ENCODE results near the gene INTS6.

INTS6 gene

DNA sequence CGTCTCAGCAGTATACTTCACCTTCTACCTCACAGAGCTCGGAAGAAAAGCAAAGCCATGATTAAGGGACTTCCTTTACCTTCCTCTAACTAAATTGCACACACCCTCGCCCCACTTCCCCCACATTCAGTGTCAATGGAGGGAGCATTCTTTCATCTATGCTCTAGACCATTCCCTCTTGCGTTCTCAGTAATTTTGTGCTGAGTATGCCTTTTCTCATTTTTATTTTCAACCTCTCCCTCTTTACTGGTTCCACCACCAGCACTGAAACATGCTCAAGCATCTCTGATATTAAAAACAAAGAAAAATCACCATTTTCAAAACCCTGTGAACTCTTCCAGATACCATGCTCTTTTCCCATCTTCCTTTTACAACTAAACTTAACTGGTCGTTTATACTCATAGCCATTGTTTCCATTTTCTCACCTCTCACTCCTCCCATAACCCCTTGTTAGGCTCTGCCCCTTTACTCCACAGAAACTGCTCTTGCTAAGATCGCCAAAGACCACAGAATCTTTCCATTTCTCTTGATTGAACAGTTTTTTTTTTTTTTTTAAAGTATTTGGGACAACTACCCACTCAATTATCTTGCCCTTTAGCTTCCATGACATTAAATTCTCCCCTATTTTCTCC is 81.0 kb downstream of the INTS6 start:
- no peak overlapping the region for H3K4me3 ChIP-seq
- TF ChIP-seq, protein P1, sequence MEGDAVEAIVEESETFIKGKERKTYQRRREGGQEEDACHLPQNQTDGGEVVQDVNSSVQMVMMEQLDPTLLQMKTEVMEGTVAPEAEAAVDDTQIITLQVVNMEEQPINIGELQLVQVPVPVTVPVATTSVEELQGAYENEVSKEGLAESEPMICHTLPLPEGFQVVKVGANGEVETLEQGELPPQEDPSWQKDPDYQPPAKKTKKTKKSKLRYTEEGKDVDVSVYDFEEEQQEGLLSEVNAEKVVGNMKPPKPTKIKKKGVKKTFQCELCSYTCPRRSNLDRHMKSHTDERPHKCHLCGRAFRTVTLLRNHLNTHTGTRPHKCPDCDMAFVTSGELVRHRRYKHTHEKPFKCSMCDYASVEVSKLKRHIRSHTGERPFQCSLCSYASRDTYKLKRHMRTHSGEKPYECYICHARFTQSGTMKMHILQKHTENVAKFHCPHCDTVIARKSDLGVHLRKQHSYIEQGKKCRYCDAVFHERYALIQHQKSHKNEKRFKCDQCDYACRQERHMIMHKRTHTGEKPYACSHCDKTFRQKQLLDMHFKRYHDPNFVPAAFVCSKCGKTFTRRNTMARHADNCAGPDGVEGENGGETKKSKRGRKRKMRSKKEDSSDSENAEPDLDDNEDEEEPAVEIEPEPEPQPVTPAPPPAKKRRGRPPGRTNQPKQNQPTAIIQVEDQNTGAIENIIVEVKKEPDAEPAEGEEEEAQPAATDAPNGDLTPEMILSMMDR (IDR thresholded peaks at IDR 0.05), result no peak
- DNase-seq (ENCODE audit: low spot score), result no peak
- H3K27ac ChIP-seq, result no peak overlapping the region

DNA sequence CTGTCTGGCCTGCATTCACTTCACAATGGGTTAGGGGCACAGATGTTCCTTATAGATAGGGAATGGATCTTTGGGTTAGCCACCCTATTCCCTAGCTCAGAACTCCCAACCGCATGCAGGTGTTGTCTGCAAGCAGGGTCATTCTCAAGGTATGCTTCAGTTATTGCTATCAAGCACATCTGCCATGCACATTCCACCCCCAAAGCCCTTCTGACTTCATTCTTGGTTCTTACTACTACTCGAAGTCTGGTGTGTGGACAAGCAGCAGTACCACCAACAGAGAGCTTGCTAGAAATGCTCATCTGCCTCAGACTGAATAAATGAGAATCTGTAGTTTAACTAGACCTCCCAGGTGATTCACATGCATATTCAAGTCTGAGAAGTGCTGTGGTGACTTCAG is 82.0 kb downstream of the INTS6 start:
- TF ChIP-seq, protein P1 (IDR thresholded peaks at IDR 0.05), result no peak
- H3K27ac ChIP-seq, result no peak overlapping the region
- no peak for DNase-seq (ENCODE audit: low spot score)
- no peak overlapping the region for H3K4me3 ChIP-seq

DNA sequence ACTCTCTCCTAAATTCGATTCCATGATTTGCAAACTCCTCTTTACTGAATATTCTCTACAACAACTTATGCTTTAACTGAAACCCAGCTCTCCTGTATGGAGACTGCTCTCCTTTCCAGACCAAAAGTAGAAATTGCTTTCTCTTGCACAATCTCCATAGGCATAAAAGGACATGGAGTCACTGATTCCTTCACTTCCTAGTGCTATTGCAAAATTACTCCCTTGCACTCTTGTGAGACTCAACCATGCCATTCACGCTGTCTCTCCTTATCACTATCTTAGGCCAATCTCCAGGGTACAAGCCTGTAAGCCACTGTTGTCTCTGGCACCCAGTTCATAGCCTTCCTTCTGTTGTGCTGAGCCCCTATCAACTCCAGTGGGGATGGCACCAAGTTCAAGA is 82.7 kb downstream of the INTS6 start:
- TF ChIP-seq, protein P1 (IDR thresholded peaks at IDR 0.05), result no peak
- Histone ChIP-seq H3K4me3 (no peak overlapping the region), H3K27ac (no peak overlapping the region)
- DNase-seq (ENCODE audit: low spot score), result no peak

DNA sequence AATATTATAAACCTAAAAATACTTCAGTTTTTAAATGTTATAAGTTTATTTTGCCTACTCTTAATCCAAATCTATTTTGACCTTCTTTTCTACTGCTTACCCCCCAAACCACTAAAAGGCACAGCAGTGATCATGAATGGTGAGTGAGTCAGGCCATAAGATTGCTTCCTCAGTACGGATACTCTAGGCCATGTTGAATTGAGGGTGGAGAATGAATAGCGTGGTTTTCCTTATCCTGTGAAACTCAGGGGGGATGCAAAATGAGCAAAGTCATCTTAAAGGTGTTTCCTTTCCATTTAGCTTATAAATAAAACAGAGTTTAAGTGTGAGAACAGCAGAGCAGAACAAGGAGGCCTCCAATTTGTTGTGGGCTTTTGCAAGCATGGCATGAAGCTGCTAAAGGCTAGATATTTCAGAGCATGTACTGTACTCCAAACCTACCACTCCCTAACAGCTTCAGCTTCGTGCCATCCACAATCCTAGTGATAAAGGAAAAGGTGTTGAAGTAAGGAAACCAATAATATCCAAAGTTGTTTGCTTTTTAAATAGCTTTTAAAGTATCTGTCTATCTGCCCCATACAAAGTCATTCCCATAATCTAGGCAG is 88.3 kb downstream of the INTS6 start:
- no peak overlapping the region for H3K27ac ChIP-seq
- H3K4me3 ChIP-seq, result no peak overlapping the region
- no peak for DNase-seq (ENCODE audit: low spot score)
- TF ChIP-seq, protein P1 (IDR thresholded peaks at IDR 0.05), result no peak

DNA sequence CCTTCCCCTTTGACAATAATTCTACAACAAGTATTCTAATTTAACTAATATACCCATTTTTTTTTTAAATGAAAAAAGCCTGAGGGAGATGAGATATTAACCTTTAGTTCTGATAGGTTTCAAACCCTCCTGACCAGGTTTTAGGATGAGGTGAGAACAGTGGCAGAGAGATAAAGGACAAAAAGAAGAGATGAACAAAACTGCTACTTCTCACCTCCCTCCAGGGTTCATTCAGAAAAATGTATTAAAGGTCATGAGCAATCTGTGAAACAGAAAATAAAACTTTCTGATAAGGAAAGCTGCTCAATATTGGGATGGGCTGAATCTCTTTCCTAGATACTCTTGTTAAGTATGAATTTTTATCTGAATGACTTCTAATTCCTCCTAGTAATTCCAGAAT is 89.2 kb downstream of the INTS6 start:
- TF ChIP-seq, protein P1 (IDR thresholded peaks at IDR 0.05), result no peak
- H3K4me3 ChIP-seq, result no peak overlapping the region
- DNase-seq (ENCODE audit: low spot score), result no peak
- no peak overlapping the region for H3K27ac ChIP-seq

DNA sequence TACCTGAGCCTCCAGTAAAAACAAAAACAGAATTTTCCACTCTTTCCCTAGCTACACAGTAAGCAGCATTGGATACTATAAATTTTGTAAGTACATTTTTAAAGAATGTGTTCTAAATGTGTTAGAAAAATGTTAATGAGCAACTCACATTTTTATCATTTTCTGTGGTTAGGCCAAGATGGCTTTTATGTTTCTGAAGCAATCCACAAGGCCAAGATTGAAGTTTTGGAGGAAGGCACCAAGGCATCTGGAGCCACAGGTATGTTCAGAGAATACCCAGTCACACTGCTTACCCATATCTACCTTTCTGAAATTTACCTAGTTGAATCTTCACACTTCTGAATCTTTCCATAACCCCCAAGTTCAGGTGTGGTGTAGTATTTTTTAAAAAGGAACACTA is 91.7 kb downstream of the INTS6 start:
- TF ChIP-seq, protein P1 (IDR thresholded peaks at IDR 0.05), result no peak
- DNase-seq (ENCODE audit: low spot score), result no peak
- Histone ChIP-seq H3K4me3 (no peak overlapping the region), H3K27ac (no peak overlapping the region)

DNA sequence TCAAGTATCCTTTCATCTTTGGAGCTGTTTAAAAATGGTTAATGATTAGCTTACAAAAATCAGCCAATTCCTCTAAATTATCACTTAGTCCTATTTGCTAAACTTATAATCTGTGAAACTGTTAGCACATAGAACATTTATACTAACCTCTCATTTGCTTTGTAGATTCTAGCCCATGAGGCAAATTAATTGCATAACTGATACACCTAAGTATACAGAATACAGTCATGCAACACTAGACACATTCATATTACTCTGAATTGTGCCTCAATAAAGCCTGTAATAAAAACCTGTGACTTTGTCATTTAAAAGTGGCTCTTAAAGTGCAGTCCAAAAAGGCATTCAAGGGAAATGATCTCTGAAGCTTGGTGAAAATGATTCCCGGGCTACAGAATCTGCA is 92.3 kb downstream of the INTS6 start:
- H3K4me3 ChIP-seq, result no peak overlapping the region
- no peak overlapping the region for H3K27ac ChIP-seq
- TF ChIP-seq, protein P1 (IDR thresholded peaks at IDR 0.05), result no peak
- DNase-seq (ENCODE audit: low spot score), result no peak
